HEK293 (cell line): ENCODE measurements around the gene CASKIN2.

Experiments
- CTCF ChIP-seq: fragments of 450-650 bp; formaldehyde crosslinking; IDR thresholded peaks from 2 replicates; pipeline ENCODE4 v1.5.1; 2016; ENCODE audit warnings: missing biosample characterization, missing genetic modification characterization
- GLIS2 ChIP-seq: fragments of 450-650 bp; formaldehyde crosslinking; IDR thresholded peaks from 2 replicates; pipeline ENCODE4 v1.5.1; 2016; ENCODE audit warnings: missing biosample characterization, missing genetic modification characterization
- IKZF3 ChIP-seq: fragments of 450-650 bp; IDR thresholded peaks from 2 replicates; pipeline ENCODE4 v1.5.0; 2018; ENCODE audit warnings: missing biosample characterization, mild to moderate bottlenecking, missing genetic modification characterization, moderate library complexity
- INSM2 ChIP-seq: fragments of 450-650 bp; formaldehyde crosslinking; IDR thresholded peaks from 2 replicates; pipeline ENCODE4 v1.5.1; 2016; ENCODE audit warnings: missing biosample characterization, missing genetic modification characterization
- MEIS1 ChIP-seq: sonication (generic); formaldehyde crosslinking; IDR thresholded peaks from 2 replicates; pipeline ENCODE4 v1.8.1; 2022; ENCODE audit warnings: missing genetic modification reagents, mild to moderate bottlenecking, borderline replicate concordance
- PRDM10 ChIP-seq: fragments of 450-650 bp; formaldehyde crosslinking; IDR thresholded peaks from 2 replicates; pipeline ENCODE4 v1.5.1; 2016; ENCODE audit warnings: missing biosample characterization, missing genetic modification characterization
- SALL2 ChIP-seq: fragments of 450-650 bp; formaldehyde crosslinking; IDR thresholded peaks from 2 replicates; pipeline ENCODE4 v1.5.0; 2017; ENCODE audit warnings: missing biosample characterization, mild to moderate bottlenecking, missing genetic modification characterization, borderline replicate concordance
- SP3 ChIP-seq: fragments of 450-650 bp; formaldehyde crosslinking; IDR thresholded peaks from 2 replicates; pipeline ENCODE4 v1.5.1; 2016; ENCODE audit warnings: missing biosample characterization, missing genetic modification characterization
- YY1 ChIP-seq: fragments of 450-650 bp; formaldehyde crosslinking; IDR thresholded peaks from 2 replicates; pipeline ENCODE4 v1.5.1; 2018; ENCODE audit warnings: missing biosample characterization, missing genetic modification characterization
- ZBTB17 ChIP-seq: fragments of 450-650 bp; formaldehyde crosslinking; IDR thresholded peaks from 2 replicates; pipeline ENCODE4 v1.5.1; 2016; ENCODE audit warnings: missing biosample characterization, missing genetic modification characterization
- ZEB2 ChIP-seq: fragments of 450-650 bp; formaldehyde crosslinking; IDR thresholded peaks from 2 replicates; pipeline ENCODE4 v1.5.1; 2016; ENCODE audit warnings: missing biosample characterization, missing genetic modification characterization
- ZNF16 ChIP-seq: fragments of 450-650 bp; formaldehyde crosslinking; IDR thresholded peaks from 2 replicates; pipeline ENCODE4 v1.5.1; 2016; ENCODE audit warnings: low read depth, missing biosample characterization, missing genetic modification characterization
- ZNF184 ChIP-seq: fragments of 450-650 bp; IDR thresholded peaks from 2 replicates; pipeline ENCODE4 v1.5.1; 2018; ENCODE audit warnings: missing biosample characterization, mild to moderate bottlenecking, missing genetic modification characterization
- ZNF274 ChIP-seq, 2 experiments: fragments of 200-500 bp in 1 of 2; fragments of 450-650 bp in 1 of 2; sonication (Bioruptor generic) in 1 of 2; formaldehyde crosslinking in 1 of 2; IDR thresholded peaks; 2 replicates each; pipeline versions ENCODE4 v1.5.1 to v1.6.1; 2014 to 2016; ENCODE audit warnings: borderline replicate concordance in 1 of 2, inconsistent platforms in 1 of 2, low read length in 1 of 2, missing biosample characterization in 1 of 2, missing genetic modification characterization in 1 of 2
- ZNF341 ChIP-seq: fragments of 450-650 bp; formaldehyde crosslinking; IDR thresholded peaks from 2 replicates; pipeline ENCODE4; 2016; ENCODE audit warnings: low read depth, missing biosample characterization, missing genetic modification characterization
- ZNF362 ChIP-seq: fragments of 450-650 bp; formaldehyde crosslinking; IDR thresholded peaks from 2 replicates; pipeline ENCODE4 v1.5.1; 2016; ENCODE audit warnings: missing biosample characterization, missing genetic modification characterization
- ZNF416 ChIP-seq: fragments of 450-650 bp; formaldehyde crosslinking; IDR thresholded peaks from 2 replicates; pipeline ENCODE4 v1.5.1; 2016; ENCODE audit warnings: missing biosample characterization, missing genetic modification characterization
- ZNF501 ChIP-seq: fragments of 450-650 bp; formaldehyde crosslinking; IDR thresholded peaks from 2 replicates; pipeline ENCODE4 v1.5.1; 2016; ENCODE audit warnings: missing biosample characterization, missing genetic modification characterization
- ZNF544 ChIP-seq: fragments of 450-650 bp; formaldehyde crosslinking; IDR thresholded peaks from 2 replicates; pipeline ENCODE4 v1.5.0; 2017; ENCODE audit warnings: missing biosample characterization, missing genetic modification characterization
- ZNF548 ChIP-seq: fragments of 450-650 bp; formaldehyde crosslinking; IDR thresholded peaks from 2 replicates; pipeline ENCODE4 v1.5.1; 2016; ENCODE audit warnings: missing biosample characterization, missing genetic modification characterization
- ZNF624 ChIP-seq: fragments of 450-650 bp; formaldehyde crosslinking; IDR thresholded peaks from 2 replicates; pipeline ENCODE4 v1.5.1; 2017; ENCODE audit warnings: missing biosample characterization, missing genetic modification characterization
- ZNF670 ChIP-seq: fragments of 450-650 bp; formaldehyde crosslinking; IDR thresholded peaks from 2 replicates; pipeline ENCODE4 v1.5.1; 2016; ENCODE audit warnings: missing biosample characterization, missing genetic modification characterization, low read depth
- ZNF704 ChIP-seq: fragments of 450-650 bp; formaldehyde crosslinking; IDR thresholded peaks from 2 replicates; pipeline ENCODE4 v1.5.1; 2016; ENCODE audit warnings: missing biosample characterization, missing genetic modification characterization
- ZNF791 ChIP-seq: fragments of 450-650 bp; formaldehyde crosslinking; IDR thresholded peaks from 2 replicates; pipeline ENCODE4 v1.5.1; 2016; ENCODE audit warnings: missing biosample characterization, missing genetic modification characterization
- ZNF837 ChIP-seq: fragments of 450-650 bp; formaldehyde crosslinking; IDR thresholded peaks from 2 replicates; pipeline ENCODE4 v1.5.1; 2016; ENCODE audit warnings: missing biosample characterization, missing genetic modification characterization
- ZSCAN5A ChIP-seq: fragments of 450-650 bp; formaldehyde crosslinking; IDR thresholded peaks from 2 replicates; pipeline ENCODE4 v1.5.1; 2016; ENCODE audit warnings: missing biosample characterization, missing genetic modification characterization

Gene CASKIN2

GRCh38 chr17:75456417-75457046, 58.8 kb downstream of the CASKIN2 start, which contains the start of gene TMEM94 (continued):
- TF ChIP-seq INSM2 (tag by site-specific recombination) = 0 out of 2 replicates have a peak, but pooled peaks have one; percentile 19
- no peak for TF ChIP-seq ZNF544 (tag by site-specific recombination)
- no peak for TF ChIP-seq MEIS1 (CRISPR knock-in tag)
- peak; percentile 99 for TF ChIP-seq GLIS2 (tag by site-specific recombination)
- TF ChIP-seq SP3 (tag by site-specific recombination) = peak; percentile 100
- no peak for TF ChIP-seq SALL2 (tag by site-specific recombination)
- TF ChIP-seq ZNF341 (tag by site-specific recombination) = peak; percentile 91
- no peak for TF ChIP-seq IKZF3
- TF ChIP-seq ZNF624 (tag by site-specific recombination) = no peak
- peak; percentile 88 for TF ChIP-seq ZNF837 (tag by site-specific recombination)
- TF ChIP-seq ZBTB17 (tag by site-specific recombination) = peak; percentile 98
- TF ChIP-seq ZNF501 (tag by site-specific recombination) = 0 out of 2 replicates have a peak, but pooled peaks have one; percentile 19
- no peak for TF ChIP-seq ZNF16 (tag by site-specific recombination)
- TF ChIP-seq ZNF362 (tag by site-specific recombination) = no peak
- no peak for TF ChIP-seq ZNF184 (tag by site-specific recombination)
- 0 out of 2 replicates have a peak, but pooled peaks have one; percentile 40 for TF ChIP-seq PRDM10 (tag by site-specific recombination)
- no peak for TF ChIP-seq ZEB2 (tag by site-specific recombination)
- no peak for TF ChIP-seq ZNF548 (tag by site-specific recombination)
- peak; percentile 83 for TF ChIP-seq ZNF704
- no peak for TF ChIP-seq CTCF
- TF ChIP-seq YY1 = peak; percentile 97
- TF ChIP-seq ZNF791 (tag by site-specific recombination) = no peak
- no peak for TF ChIP-seq ZNF274 (IDR thresholded peaks at IDR 0.05; ENCODE audit: low read length)
- TF ChIP-seq ZNF274 (tag by site-specific recombination; IDR thresholded peaks at IDR 0.05; ENCODE audit: borderline replicate concordance) = no peak
- TF ChIP-seq ZNF416 = no peak
- no peak for TF ChIP-seq ZSCAN5A (tag by site-specific recombination)
- TF ChIP-seq ZNF670 (tag by site-specific recombination) = no peak
